K562 (cell line): ENCODE data around the gene ATCAY. TPM values are rescaled to one million over a fixed set of nuclear protein-coding genes. Genes with fewer than 3 reads are reported as not detected.
A peak's percentile ranks its signal among the peaks of the same experiment; 100 is the strongest.

ENCODE experiments used
- ATAC-seq: fragments of 200-7000 bp; cut with Tn5 transposase; 3 replicates; pipeline ENCODE4 v1.9.1; 2020; ENCODE audit warnings: moderate library complexity
- BruUV-seq: library from RNA; stranded (reverse); fragments of 400-500 nt; replicated peaks from 2 replicates; lab custom pipeline; 2021; lab: Mats Ljungman, UMichigan
- CTCF ChIA-PET: fragments of 300-600 bp; formaldehyde crosslinking; extraction: SDS; loops from one replicate; lab custom pipeline; 2021; ENCODE audit warnings: low intra/inter-chr PET ratio; lab: Yijun Ruan, JAX
- POLR2A ChIA-PET: fragments of 300-600, 350-650 bp; sonication (Branson Sonifier 250); formaldehyde crosslinking; extraction: SDS; loops from one replicate; lab custom pipeline; 2021; ENCODE audit warnings: antibody characterized with exemption, inconsistent platforms; lab: Yijun Ruan, JAX
- DNase-seq, 4 experiments: peaks; one replicate each; pipeline versions ENCODE4 v3.0.0 to v3.0.0-alpha.2; 2011 to 2018; ENCODE audit warnings: low spot score in 3 of 4, mixed read lengths in 3 of 4; ENCODE audit errors: extremely low read depth in 1 of 4
- FAIRE-seq: peaks from 2 replicates; lab custom pipeline; 2011; peaks lifted over from hg19 to GRCh38; lab: Jason Lieb, UNC
- H2AFZ ChIP-seq: 2 replicates; pipeline ENCODE4 v1.6.0; 2011; ENCODE audit warnings: low read depth, low read length, control low read depth, inconsistent platforms
- H3K27ac ChIP-seq: fragments of 200-600 bp; 3 replicates; pipeline ENCODE4 v1.8.0; 2011; ENCODE audit warnings: low read depth, mild to moderate bottlenecking, control low read depth, inconsistent platforms, low read length, moderate library complexity, mixed read lengths; ENCODE audit errors: extremely low read depth
- H3K27me3 ChIP-seq, 2 experiments: fragments of 300-600 bp in 1 of 2; 2 replicates in 1 of 2; 3 replicates in 1 of 2; pipeline versions ENCODE4 v1.6.0 to v1.8.0; 2011; ENCODE audit warnings: inconsistent platforms in 2 of 2, low read length in 2 of 2, mild to moderate bottlenecking in 1 of 2, mixed read lengths in 1 of 2, moderate library complexity in 1 of 2; ENCODE audit not compliant: control insufficient read depth in 2 of 2, insufficient read depth in 2 of 2
- H3K36me3 ChIP-seq: fragments of 300-600 bp; 3 replicates; pipeline ENCODE4 v1.8.0; 2011; ENCODE audit warnings: mild to moderate bottlenecking, low read length, inconsistent platforms; ENCODE audit not compliant: control insufficient read depth, insufficient read depth
- H3K4me1 ChIP-seq, 2 experiments: fragments of 200-600 bp in 1 of 2; replicated peaks in 1 of 2; 2 replicates in 1 of 2; 3 replicates in 1 of 2; pipeline versions ENCODE4 v1.5.1 to v1.8.0; 2011; ENCODE audit warnings: inconsistent platforms in 2 of 2, low read length in 2 of 2, mild to moderate bottlenecking in 1 of 2, mixed read lengths in 1 of 2, moderate library complexity in 1 of 2; ENCODE audit not compliant: control insufficient read depth in 2 of 2, insufficient read depth in 2 of 2
- H3K4me2 ChIP-seq: 2 replicates; pipeline ENCODE4 v1.6.1; 2011; ENCODE audit warnings: low read length, control low read depth, inconsistent platforms, mixed read lengths; ENCODE audit not compliant: insufficient read depth
- H3K4me3 ChIP-seq: fragments of 200-600 bp; sonication (generic), shearing (Covaris generic); 2 replicates; pipeline ENCODE4 v1.5.1; 2016; ENCODE audit warnings: control low read depth, inconsistent platforms
- H3K79me2 ChIP-seq: fragments of 200-600 bp; 3 replicates; pipeline ENCODE4 v1.8.0; 2011; ENCODE audit warnings: low read length, inconsistent platforms; ENCODE audit not compliant: control insufficient read depth, insufficient read depth
- H3K9ac ChIP-seq, 2 experiments: 2 replicates each; pipeline versions ENCODE4 v1.6.0 to v1.6.1; 2011; ENCODE audit warnings: low read depth in 2 of 2, low read length in 2 of 2, control low read depth in 1 of 2, inconsistent platforms in 1 of 2, mild to moderate bottlenecking in 1 of 2, mixed read lengths in 1 of 2; ENCODE audit not compliant: insufficient read depth in 1 of 2
- H3K9me1 ChIP-seq: one replicate; pipeline ENCODE4 v1.6.0; 2011; ENCODE audit warnings: inconsistent platforms, mild to moderate bottlenecking, low read length, moderate library complexity; ENCODE audit not compliant: control insufficient read depth, insufficient read depth
- H3K9me3 ChIP-seq: replicated peaks from 2 replicates; pipeline ENCODE4 v1.5.1; 2011; ENCODE audit warnings: low read depth, low read length, inconsistent platforms; ENCODE audit not compliant: control insufficient read depth, insufficient read depth
- H4K20me1 ChIP-seq: replicated peaks from 2 replicates; pipeline ENCODE4 v1.6.1; 2011; ENCODE audit warnings: low read length, inconsistent platforms, mixed read lengths; ENCODE audit not compliant: control insufficient read depth, insufficient read depth
- ATF3 ChIP-seq, 2 experiments: fragments of 450-650 bp in 1 of 2; sonication (generic) in 1 of 2; formaldehyde crosslinking in 1 of 2; IDR thresholded peaks in 1 of 2; conservative IDR thresholded peaks in 1 of 2; 2 replicates each; pipeline versions ENCODE4 v1.6.1 to v1.8.1; 2016 to 2023; ENCODE audit warnings: mild to moderate bottlenecking in 2 of 2, moderate library complexity in 2 of 2, inconsistent platforms in 1 of 2, missing genetic modification reagents in 1 of 2
- BHLHE40 ChIP-seq: IDR thresholded peaks from 2 replicates; pipeline ENCODE4 v1.6.1; 2011; ENCODE audit warnings: low read length, improper control_type of control experiment
- KAT7 ChIP-seq: sonication (generic); formaldehyde crosslinking; IDR thresholded peaks from 2 replicates; pipeline ENCODE4 v1.8.0; 2022; ENCODE audit warnings: missing genetic modification reagents, mild to moderate bottlenecking, borderline replicate concordance
- NFIC ChIP-seq: fragments of 450-650 bp; IDR thresholded peaks from 2 replicates; pipeline ENCODE4 v1.6.1; 2017; ENCODE audit warnings: mild to moderate bottlenecking, inconsistent platforms
- ZNF174 ChIP-seq: fragments of 250-450 bp; sonication (Bioruptor Pico); IDR thresholded peaks from 2 replicates; pipeline ENCODE4 v1.4.0; 2020; ENCODE audit warnings: mild to moderate bottlenecking
- ZNF740 ChIP-seq, 3 experiments: fragments of 200-800 bp in 1 of 3; sonication (Bioruptor generic) in 1 of 3; sonication (generic) in 1 of 3; formaldehyde crosslinking in 1 of 3; IDR thresholded peaks; 2 replicates each; pipeline versions ENCODE4 v1.6.1 to v1.8.0; 2016 to 2022; ENCODE audit warnings: mild to moderate bottlenecking in 2 of 3, missing compliant biosample characterization in 2 of 3, missing genetic modification characterization in 2 of 3, missing genetic modification reagents in 1 of 3
- ZNF75A ChIP-seq: fragments of 450-650 bp; formaldehyde crosslinking; IDR thresholded peaks from 2 replicates; pipeline ENCODE4 v1.4.0; 2020; ENCODE audit warnings: mild to moderate bottlenecking
- WGBS: fragments of 100-300 bp; shearing (Covaris generic); methylation state at CpG from one replicate; pipeline ENCODE4 v1.1.6; 2016; ENCODE audit warnings: low coverage, mixed read lengths; ENCODE audit not compliant: insufficient coverage; ENCODE audit errors: missing lambda C conversion rate; 5-methylcytosine and 5-hydroxymethylcytosine counted together
- in situ Hi-C: fragments of 300-500 bp; cut with MboI; formaldehyde crosslinking; loops from 4 replicates; pipeline ENCODE4 v1.15.0; 2018; ENCODE audit warnings: inconsistent platforms, mixed read lengths
- intact Hi-C: fragments of 100-400 bp; cut with micrococcal nuclease; formaldehyde crosslinking; loops from 2 replicates; pipeline ENCODE4 v1.14.2; 2022
- polyA plus RNA-seq, 8 experiments: library from polyadenylated mRNA; depleted of rRNA in 4 of 8; stranded (reverse) in 5 of 8; unstranded in 3 of 8; fragments of >200 nt; fragmentation: Nextera tagmentation in 2 of 8; fragmentation: Illumina TruSeq in 1 of 8; extraction: Ambion mirVana in 2 of 8; extraction: Trizol in 1 of 8; gene quantifications; 2 replicates each; pipeline versions ENCODE4 v1.2.1 to v1.2.3, GENCODE V29; 2011 to 2014; ENCODE audit warnings: inconsistent platforms in 1 of 8, missing spikeins in 1 of 8
- total RNA-seq, 7 experiments: library from RNA; depleted of rRNA in 6 of 7; stranded (reverse); fragments of >200 nt in 6 of 7; fragmentation: Illumina TruSeq in 2 of 7; extraction: Trizol in 2 of 7; gene quantifications; 2 replicates each; pipeline versions ENCODE4 v1.2.1 to v1.2.3, GENCODE V29; 2011 to 2021; ENCODE audit warnings: low replicate concordance in 1 of 7
- TF ChIP-seq, protein P1 (sequence below), 2 experiments: fragments of 200-800 bp in 1 of 2; sonication (Bioruptor generic) in 1 of 2; sonication (generic) in 1 of 2; formaldehyde crosslinking in 1 of 2; IDR thresholded peaks in 1 of 2; conservative IDR thresholded peaks in 1 of 2; 2 replicates each; pipeline versions ENCODE4 v1.5.0 to v1.6.1; 2016 to 2020; ENCODE audit warnings: missing compliant biosample characterization in 1 of 2, missing genetic modification characterization in 1 of 2, missing genetic modification reagents in 1 of 2

Gene ATCAY
- total and polyA plus RNA-seq, 9 of the 15 experiments (the other 6 are each of a cell fraction or from before 2014, with no cell fraction given): not detected

DNA sequence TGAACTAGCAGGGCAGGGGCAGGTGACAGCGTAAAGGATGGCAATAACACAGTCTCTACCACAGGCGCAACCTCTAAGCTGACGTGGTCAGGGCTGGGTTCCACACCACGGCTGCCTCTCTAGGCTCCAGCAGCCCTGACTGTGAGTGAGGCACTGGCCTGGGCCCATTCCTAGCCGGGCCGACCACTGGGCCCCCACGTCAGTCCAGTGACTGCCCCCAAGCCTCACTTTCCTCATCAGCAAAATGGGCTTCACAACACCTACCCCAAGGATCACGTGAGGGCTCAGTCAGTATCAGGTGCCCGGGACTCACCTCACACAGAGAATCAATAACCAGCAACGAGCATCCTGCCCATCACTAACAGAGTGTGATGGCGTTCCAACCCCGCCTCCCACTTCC, 16.8 kb upstream of the ATCAY start:
- TF ChIP-seq ZNF174 (CRISPR knock-in tag) (no peak), BHLHE40 (0 out of 2 replicates have a peak, but pooled peaks have one; percentile 4)
- in situ Hi-C loops: loop anchor here (5.0 kb wide), 1 partner anchor 344 kb away; no protein-coding TSS in a partner anchor
- CTCF ChIA-PET: no interaction called here
- no peak for ATAC-seq
- POLR2A ChIA-PET: interaction anchor here (0.6 to 2.0 kb wide), 6 partner anchors 8 to 307 kb away, joined by 3 to 6 read pairs (median 4); no protein-coding TSS in a partner anchor
- intact Hi-C loops: no loop called here
- Histone ChIP-seq H3K36me3 (no peaks in the 10 kb centered on the region), H3K9me3 (no peaks in the 10 kb centered on the region), H3K9me1 (no peaks in the 10 kb centered on the region), H3K27me3 (peaks cover 61 to 69% of the 10 kb centered on the region in 2 experiments), H3K4me1 (peaks cover 0 to 13% of the 10 kb centered on the region in 2 experiments; a peak in 2 of 5 replicates), H4K20me1 (no peaks in the 10 kb centered on the region), H2AFZ (no peak overlapping the region), H3K79me2 (no peaks in the 10 kb centered on the region), H3K9ac (no peak overlapping the region), H3K4me2 (no peak overlapping the region), H3K4me3 (no peak overlapping the region), H3K27ac (no peak overlapping the region)
- no TSS peak for BruUV-seq
- 16% methylated on average over 12 of the region's 12 CpGs for WGBS
- FAIRE-seq: no peak
- no peak for DNase-seq

GRCh38 chr19:3866910-3867638, 13.4 kb upstream of the ATCAY start:
- WGBS: 3% methylated on average over 14 of the region's 14 CpGs
- no peak for FAIRE-seq
- TF ChIP-seq BHLHE40: no peak
- no peak for TF ChIP-seq ATF3 (IDR thresholded peaks at IDR 0.05)
- no peak for TF ChIP-seq ATF3 (CRISPR knock-in tag; conservative IDR thresholded peaks at IDR 0.05)
- TF ChIP-seq NFIC: no peak
- no peak for TF ChIP-seq KAT7 (CRISPR knock-in tag)
- TF ChIP-seq, protein P1, sequence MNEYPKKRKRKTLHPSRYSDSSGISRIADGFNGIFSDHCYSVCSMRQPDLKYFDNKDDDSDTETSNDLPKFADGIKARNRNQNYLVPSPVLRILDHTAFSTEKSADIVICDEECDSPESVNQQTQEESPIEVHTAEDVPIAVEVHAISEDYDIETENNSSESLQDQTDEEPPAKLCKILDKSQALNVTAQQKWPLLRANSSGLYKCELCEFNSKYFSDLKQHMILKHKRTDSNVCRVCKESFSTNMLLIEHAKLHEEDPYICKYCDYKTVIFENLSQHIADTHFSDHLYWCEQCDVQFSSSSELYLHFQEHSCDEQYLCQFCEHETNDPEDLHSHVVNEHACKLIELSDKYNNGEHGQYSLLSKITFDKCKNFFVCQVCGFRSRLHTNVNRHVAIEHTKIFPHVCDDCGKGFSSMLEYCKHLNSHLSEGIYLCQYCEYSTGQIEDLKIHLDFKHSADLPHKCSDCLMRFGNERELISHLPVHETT (CRISPR knock-in tag; conservative IDR thresholded peaks at IDR 0.05 in 1 of 2, IDR thresholded peaks at IDR 0.05 in 1 of 2): no peak
- TF ChIP-seq ZNF740 (CRISPR knock-in tag; IDR thresholded peaks at IDR 0.05): peak; percentile 19; the same call in 1 of the 2 replicates
- no peak for TF ChIP-seq ZNF740 (tag; IDR thresholded peaks at IDR 0.05)
- no peak for TF ChIP-seq ZNF75A

More at GRCh38 chr19:3866910-3867638, 13.4 kb upstream of the ATCAY start:
- POLR2A ChIA-PET: interaction anchor here (1.1 to 1.3 kb wide), 2 partner anchors 9 to 13 kb away, joined by 3 to 4 read pairs; no protein-coding TSS in a partner anchor
- intact Hi-C loops: no loop called here
- Histone ChIP-seq H3K79me2 (no peaks in the 10 kb centered on the region), H2AFZ (no peak overlapping the region), H3K27ac (no peak overlapping the region), H3K27me3 (peaks cover 48 to 52% of the 10 kb centered on the region in 2 experiments), H3K4me2 (no peak overlapping the region), H3K9me1 (no peaks in the 10 kb centered on the region), H3K36me3 (no peaks in the 10 kb centered on the region), H4K20me1 (no peaks in the 10 kb centered on the region), H3K9me3 (0 out of 2 replicates have a peak, but pooled peaks cover 3% of the 10 kb centered on the region), H3K4me3 (no peak overlapping the region), H3K9ac (no peak overlapping the region; a peak in 1 of 4 replicates), H3K4me1 (peaks cover 0 to 15% of the 10 kb centered on the region in 2 experiments; a peak in 2 of 5 replicates)
- in situ Hi-C loops: no loop called here
- no peak for ATAC-seq
- BruUV-seq: no TSS peak
- CTCF ChIA-PET: no interaction called here
- no peak for DNase-seq
